ENCODE results near the gene DYSF. TPM values are rescaled to one million over a fixed set of nuclear protein-coding genes. Genes with fewer than 3 reads are reported as not detected.

The DYSF gene
- total RNA-seq, 4 donors from 2014 or later = 0.93 to 3.2 (median 2.8) TPM

DNA sequence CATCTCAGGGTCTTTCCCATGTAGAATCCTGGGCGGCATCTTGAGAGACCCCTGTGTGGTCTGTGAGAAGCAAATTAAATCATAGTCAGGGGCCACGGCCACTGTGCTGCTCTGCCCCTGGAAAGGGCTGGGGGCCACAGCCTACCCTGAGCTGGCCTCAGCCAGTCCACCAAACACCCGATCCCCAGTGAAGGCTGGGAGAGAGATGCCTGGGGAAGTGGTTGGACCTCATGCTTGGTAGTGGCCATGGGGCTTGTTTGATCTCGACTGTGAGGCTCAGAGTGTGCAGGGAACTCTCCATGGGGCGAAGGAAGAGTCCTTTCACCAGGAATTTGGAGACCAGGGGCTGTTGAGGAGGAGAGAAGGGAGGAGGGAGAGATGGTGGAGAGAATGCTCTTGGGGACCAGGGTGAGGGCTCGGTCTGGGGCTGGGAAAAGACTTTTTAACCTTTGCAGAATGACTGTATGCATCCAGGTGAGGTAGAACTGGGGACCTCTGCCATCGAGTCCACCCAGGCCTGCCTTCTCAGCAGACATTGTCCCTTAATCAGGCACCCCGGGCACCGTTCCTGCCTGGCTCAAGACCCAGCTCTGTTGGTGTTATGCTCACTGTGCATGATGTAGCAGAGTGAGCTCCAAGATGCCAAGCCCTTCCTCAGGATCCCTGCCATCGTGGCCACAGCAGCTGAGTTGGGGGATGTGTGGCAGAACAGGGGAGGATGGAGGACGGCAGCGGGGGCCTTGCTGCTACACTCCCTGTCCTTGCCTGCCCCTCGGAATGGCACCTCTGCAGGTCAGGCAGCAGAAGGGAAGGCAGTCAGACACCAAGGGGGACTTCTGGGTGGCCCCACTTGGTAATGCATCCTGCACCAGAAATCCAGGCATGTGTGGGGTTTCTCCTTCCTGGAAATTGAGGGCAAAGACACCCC, 249.9 kb downstream of the DYSF start:
- H3K4me3 ChIP-seq (ENCODE audit: low read depth, poor library complexity, severe bottlenecking) = no peak overlapping the region
- DNase-seq (ENCODE audit: low spot score in 2 of 2) = peak in 1 of 2 donors; percentile 76
- intact Hi-C loops (cut with DNase I; ENCODE audit: low total_unique reads) = no loop called here
- TF ChIP-seq POLR2A (IDR thresholded peaks at IDR 0.05) = no peak
- TF ChIP-seq CTCF (IDR thresholded peaks at IDR 0.05) = no peak
- 81 to 84% methylated on average over 12 to 13 of the region's 13 CpGs for WGBS, 2 donors

GRCh38 chr2:71704131-71704561, 250.8 kb downstream of the DYSF start:
- intact Hi-C loops (cut with DNase I; ENCODE audit: low total_unique reads) = no loop called here
- H3K4me3 ChIP-seq (ENCODE audit: low read depth, poor library complexity, severe bottlenecking) = no peak overlapping the region
- no peak for TF ChIP-seq POLR2A (IDR thresholded peaks at IDR 0.05)
- TF ChIP-seq CTCF (IDR thresholded peaks at IDR 0.05) = no peak
- no peak for DNase-seq (ENCODE audit: low spot score in 2 of 2)
- 64 to 82% methylated on average over 9 of the region's 9 CpGs for WGBS, 2 donors

GRCh38 chr2:71704688-71705087, 251.3 kb downstream of the DYSF start:
- TF ChIP-seq POLR2A (IDR thresholded peaks at IDR 0.05) (no peak), CTCF (IDR thresholded peaks at IDR 0.05) (no peak)
- intact Hi-C loops (cut with DNase I; ENCODE audit: low total_unique reads) = no loop called here
- 51 to 58% methylated on average over 5 of the region's 5 CpGs for WGBS, 2 donors
- DNase-seq (ENCODE audit: low spot score in 2 of 2) = no peak
- H3K4me3 ChIP-seq (ENCODE audit: low read depth, poor library complexity, severe bottlenecking) = no peak overlapping the region

DNA sequence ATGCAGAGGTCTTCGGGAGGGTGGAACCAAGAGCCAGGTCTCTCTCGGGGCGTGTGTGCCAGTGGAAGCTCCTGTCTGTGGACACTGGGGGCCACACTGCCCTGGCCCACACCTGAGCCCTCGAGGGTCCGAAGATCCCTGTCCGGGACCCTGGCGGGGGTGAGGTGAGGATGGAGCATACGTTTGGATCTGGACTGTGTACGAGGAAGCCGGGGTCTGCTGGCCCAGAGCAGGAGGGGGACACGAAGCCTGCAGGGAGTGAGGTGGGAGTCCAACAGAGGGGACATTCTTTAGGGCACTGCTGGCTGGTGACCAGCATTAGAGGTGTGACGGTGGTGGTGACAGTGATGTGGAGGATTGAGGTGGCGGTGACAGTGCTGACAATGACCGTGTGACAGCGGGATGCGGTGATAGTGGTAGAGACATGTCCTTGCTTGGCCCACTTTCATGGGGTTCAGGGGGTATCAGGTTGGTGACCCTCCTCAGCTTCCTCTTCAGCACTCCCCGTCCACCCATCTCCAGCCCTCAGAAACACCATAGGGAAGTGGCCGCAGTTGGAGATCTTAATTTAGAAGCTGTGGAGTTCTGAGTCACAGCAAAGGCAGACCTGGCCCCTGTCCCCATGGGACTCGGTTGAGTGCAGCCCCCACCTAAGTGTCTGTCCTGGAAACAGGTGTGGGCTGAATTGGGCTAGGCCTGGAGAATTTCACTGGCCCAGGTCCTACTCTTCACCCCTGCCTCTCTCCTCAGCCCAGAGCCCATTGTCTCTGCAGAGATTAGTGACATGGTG, 252.0 kb downstream of the DYSF start:
- WGBS, 2 donors = 93 to 95% methylated on average over 19 of the region's 19 CpGs
- intact Hi-C loops (cut with DNase I; ENCODE audit: low total_unique reads) = no loop called here
- H3K4me3 ChIP-seq (ENCODE audit: low read depth, poor library complexity, severe bottlenecking) = no peak overlapping the region
- no peak for DNase-seq (ENCODE audit: low spot score in 2 of 2)
- TF ChIP-seq POLR2A (IDR thresholded peaks at IDR 0.05) (no peak), CTCF (IDR thresholded peaks at IDR 0.05) (no peak)

DNA sequence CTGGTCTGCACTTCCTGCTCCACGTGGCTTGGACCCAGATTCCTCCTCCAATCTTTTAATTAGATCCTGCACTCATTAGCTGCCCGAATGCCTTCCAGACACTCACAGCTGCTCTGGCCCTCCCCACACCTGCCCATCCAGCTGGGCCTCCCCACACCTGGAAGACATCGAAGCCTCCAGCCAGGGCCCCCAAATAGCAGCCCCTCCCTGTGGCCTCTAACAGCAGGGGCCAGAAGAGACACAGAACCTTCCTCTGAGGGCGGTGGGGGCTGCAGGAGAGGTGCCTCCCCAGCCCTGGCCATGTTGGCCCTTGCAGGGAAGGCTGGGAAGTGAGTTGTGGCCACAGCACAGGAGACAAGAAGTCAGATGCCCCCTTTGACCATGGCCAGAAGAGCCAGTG, 252.8 kb downstream of the DYSF start:
- intact Hi-C loops (cut with DNase I; ENCODE audit: low total_unique reads) = no loop called here
- DNase-seq (ENCODE audit: low spot score in 2 of 2) = no peak
- no peak overlapping the region for H3K4me3 ChIP-seq (ENCODE audit: low read depth, poor library complexity, severe bottlenecking)
- WGBS, 2 donors = 68 to 74% methylated on average over 4 of the region's 4 CpGs
- TF ChIP-seq CTCF (IDR thresholded peaks at IDR 0.05) = no peak
- no peak for TF ChIP-seq POLR2A (IDR thresholded peaks at IDR 0.05)

Measured in lower leg skin (tissue), 4 donors.